HG03108 (cell line): Measurements from ENCODE around the gene DHCR24.

ENCODE experiments used
- ATAC-seq: cut with Tn5 transposase; IDR thresholded peaks from one replicate; pipeline ENCODE4 v1.9.1; 2021; ENCODE audit warnings: moderate library complexity; ENCODE audit not compliant: unreplicated experiment

DHCR24 gene

GRCh38 chr1:54818461-54819194 lies 68.4 kb downstream of the DHCR24 start:
- ATAC-seq, result no peak

GRCh38 chr1:54816951-54817350 lies 70.0 kb downstream of the DHCR24 start:
- ATAC-seq, result no peak

GRCh38 chr1:54816130-54816529 lies 70.9 kb downstream of the DHCR24 start:
- no peak for ATAC-seq

- no peak for ATAC-seq
These were observed 71.7 kb downstream of the DHCR24 start for GRCh38 chr1:54815086-54815876.

GRCh38 chr1:54814571-54814970 lies 72.4 kb downstream of the DHCR24 start:
- ATAC-seq, result no peak

GRCh38 chr1:54814126-54814498 lies 72.9 kb downstream of the DHCR24 start:
- ATAC-seq, result no peak

GRCh38 chr1:54813485-54814125 lies 73.4 kb downstream of the DHCR24 start:
- no peak for ATAC-seq

- ATAC-seq, result no peak
These were observed 74.1 kb downstream of the DHCR24 start for GRCh38 chr1:54812801-54813484.

GRCh38 chr1:54811739-54812655 lies 75.0 kb downstream of the DHCR24 start:
- ATAC-seq, result no peak

GRCh38 chr1:54811066-54811465 lies 75.9 kb downstream of the DHCR24 start:
- no peak for ATAC-seq

GRCh38 chr1:54810153-54810942 lies 76.6 kb downstream of the DHCR24 start:
- no peak for ATAC-seq

GRCh38 chr1:54809496-54810074 lies 77.4 kb downstream of the DHCR24 start:
- no peak for ATAC-seq

GRCh38 chr1:54808443-54809207 lies 78.4 kb downstream of the DHCR24 start:
- ATAC-seq, result no peak

- ATAC-seq, result no peak
These were observed 79.2 kb downstream of the DHCR24 start for GRCh38 chr1:54807756-54808155.

GRCh38 chr1:54806931-54807611 lies 79.9 kb downstream of the DHCR24 start:
- ATAC-seq, result no peak

GRCh38 chr1:54805981-54806381 lies 81.0 kb downstream of the DHCR24 start:
- no peak for ATAC-seq

- no peak for ATAC-seq
These were observed 81.5 kb downstream of the DHCR24 start for GRCh38 chr1:54805466-54805865.
